Activated naive CD8-positive, alpha-beta T cell treated with anti-CD3 and anti-CD28 coated beads, Interleukin-2, amount 50 U/mL, for 16 hours (primary cell): ENCODE measurements around the gene PLXDC2.

Source experiments
- DNase-seq: peaks from one replicate; pipeline ENCODE4 v3.0.0-alpha.2; 2020; ENCODE audit warnings: low read depth, low spot score

Gene PLXDC2

DNA sequence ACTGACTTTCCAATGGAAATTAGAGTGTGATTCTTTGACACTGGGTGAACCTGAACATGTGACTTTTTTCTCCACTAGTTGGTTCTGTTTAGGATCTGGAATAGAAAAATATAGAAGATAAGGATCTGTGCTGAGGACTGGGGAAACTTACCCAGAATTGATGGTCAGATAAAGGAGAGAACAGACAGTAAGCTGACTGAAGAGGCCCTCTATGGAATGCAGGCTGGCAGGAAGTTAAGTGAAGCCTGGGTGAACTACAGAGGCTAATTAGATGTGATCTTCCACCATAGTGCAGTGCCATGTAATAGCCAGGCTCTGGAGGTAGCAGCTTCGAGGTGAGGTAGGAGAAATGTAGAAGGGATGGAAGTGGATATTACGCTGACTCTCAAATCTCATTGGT, 455.3 kb downstream of the PLXDC2 start:
- DNase-seq, result no peak

DNA sequence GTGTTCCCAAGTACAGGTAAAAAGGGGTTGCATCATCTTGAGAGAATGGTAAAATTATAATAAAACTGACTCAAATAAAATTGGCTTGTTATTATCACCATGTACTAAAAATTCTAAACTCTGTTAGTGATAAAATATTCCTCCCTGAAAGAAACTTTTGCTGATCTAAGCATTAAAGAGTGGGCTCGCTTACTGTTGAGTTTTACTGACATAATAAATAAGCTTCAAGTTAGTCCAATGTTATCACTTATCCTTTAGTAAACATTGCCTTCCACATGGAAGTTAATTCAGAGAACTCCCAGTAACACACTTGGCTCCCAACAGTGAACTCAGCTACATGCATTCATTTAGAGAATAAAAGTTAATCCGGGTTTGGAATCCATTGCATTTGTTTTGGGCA, 456.4 kb downstream of the PLXDC2 start:
- DNase-seq, result no peak

DNA sequence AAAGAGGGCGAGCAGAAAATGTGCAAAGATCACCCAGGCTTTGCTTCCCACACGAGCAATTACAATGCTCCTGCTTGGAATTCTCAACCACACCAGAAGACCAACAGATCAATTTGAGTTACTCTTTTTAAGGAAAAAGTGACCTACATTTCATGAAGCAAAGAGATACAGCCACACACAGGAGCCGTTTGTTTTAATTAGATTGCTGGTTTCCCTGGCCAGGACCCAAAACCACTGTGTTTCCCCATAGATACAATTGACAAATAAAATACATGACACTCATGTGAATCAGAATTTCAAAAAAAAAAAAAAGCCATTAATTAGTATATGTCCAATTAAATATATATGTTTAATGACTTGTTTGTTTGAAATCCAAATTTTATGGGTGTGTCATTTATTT, 458.3 kb downstream of the PLXDC2 start:
- no peak for DNase-seq

DNA sequence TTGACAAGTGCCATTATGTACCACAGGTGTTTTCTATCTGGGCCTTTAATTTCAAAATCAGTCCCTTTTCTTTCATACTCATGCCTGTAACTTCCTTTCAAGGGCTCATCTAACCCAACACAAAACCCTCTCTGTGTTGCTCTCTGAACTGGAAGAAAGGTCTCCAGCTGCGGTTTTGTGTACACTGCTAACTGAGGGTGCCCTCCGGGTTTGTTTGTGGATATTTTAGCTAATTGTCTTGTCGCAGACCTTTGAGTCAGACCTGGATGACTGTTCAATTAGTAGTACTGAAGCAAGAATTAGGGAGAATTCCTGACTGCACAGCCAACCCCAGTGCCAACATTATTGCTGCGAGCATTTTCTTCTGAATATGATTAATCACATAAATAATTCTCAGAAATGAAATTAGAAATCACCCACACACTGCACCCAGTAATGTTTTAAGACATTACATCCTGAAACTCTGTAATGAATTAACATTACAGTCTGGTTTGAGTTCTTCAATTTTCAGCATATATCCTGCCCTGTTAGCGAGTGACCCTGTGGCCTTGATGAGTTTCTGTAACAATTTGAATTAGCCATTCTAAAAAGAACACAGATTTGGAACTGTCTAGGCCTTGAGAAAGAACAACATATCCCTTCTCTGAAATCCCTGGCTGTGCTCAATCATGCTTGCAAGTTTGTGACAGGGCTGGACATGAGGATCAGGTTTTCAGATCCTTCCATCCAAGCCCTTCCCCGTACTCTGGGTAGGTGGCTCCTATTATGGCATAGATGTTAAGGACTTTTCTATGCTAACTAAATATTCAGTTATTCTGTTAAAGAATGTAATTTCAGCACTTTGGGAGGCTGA, 460.1 kb downstream of the PLXDC2 start:
- DNase-seq, result no peak

DNA sequence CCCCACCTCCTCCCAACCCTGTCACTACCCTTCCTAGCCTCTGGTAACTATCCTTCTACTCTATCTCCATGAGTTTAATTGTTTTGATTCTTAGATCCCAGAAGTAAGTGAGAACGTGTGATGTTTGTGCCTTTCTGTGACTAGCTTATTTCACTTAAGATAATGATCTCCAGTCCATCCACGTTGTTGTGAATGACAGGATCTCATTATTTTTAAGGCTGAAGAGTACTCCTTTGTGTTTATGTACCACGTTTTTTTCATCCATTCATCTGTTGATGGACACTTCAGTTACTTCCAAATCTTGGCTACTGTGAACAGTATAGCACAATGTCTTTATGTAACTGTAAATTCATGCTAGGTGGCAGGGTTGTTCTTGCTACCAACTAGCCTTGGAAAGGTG, 461.6 kb downstream of the PLXDC2 start:
- DNase-seq, result no peak

DNA sequence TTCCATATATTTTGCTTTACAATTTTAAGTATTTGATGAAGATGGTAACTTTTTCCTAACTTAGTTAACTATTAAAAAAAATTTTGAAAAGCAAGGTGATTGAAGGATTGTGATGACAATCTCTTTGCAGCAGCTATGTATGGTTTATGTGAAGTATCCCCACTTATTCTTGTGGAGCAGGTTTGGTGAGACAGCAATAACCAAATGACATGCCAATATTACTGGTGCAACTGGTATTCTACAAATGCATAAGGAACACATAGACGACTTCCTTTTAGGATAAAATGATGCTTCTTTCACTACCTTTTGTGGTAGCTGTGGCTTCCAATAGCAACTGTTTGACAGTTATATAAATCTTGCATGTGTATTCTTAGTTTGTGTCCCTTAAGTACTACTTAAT, 465.3 kb downstream of the PLXDC2 start:
- DNase-seq, result no peak

DNA sequence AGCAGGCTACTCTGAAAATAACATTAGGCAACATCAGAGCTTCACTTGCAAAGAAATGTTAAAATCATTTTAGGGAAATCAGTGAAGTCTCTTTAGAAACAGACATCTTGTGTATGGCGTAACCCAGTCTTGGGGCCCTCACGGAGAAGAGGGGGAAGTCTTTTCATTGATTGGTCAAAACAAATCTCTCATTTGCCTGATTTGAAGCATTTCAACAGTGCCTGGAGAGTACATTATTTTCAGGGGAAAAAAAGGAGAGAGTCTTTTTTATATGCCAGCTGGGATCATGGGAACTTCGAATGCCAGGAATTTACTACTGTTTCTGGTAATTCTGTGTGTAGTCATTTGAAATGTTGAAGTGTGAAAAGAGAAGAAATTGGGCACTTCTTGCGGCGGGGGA, 471.4 kb downstream of the PLXDC2 start:
- DNase-seq, result no peak

DNA sequence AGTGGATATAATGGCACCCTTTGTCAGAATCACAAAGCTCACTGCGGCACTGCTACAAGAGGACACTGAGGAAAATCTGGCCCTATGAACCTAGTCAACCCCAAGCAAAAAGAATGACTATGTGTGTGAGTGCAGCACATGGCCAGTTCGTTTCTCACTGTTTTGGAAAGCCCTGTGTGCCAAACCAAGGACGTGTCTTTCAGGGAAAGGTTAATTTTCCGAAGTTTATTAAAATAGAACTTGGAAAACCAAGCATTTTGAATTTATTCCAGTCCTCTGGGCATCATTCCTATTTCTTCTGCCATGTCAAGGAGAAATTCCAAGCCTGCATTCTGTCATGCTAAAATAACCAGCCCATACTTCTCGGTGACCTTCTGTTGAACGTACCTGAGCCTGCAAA, 471.8 kb downstream of the PLXDC2 start:
- DNase-seq, result no peak

DNA sequence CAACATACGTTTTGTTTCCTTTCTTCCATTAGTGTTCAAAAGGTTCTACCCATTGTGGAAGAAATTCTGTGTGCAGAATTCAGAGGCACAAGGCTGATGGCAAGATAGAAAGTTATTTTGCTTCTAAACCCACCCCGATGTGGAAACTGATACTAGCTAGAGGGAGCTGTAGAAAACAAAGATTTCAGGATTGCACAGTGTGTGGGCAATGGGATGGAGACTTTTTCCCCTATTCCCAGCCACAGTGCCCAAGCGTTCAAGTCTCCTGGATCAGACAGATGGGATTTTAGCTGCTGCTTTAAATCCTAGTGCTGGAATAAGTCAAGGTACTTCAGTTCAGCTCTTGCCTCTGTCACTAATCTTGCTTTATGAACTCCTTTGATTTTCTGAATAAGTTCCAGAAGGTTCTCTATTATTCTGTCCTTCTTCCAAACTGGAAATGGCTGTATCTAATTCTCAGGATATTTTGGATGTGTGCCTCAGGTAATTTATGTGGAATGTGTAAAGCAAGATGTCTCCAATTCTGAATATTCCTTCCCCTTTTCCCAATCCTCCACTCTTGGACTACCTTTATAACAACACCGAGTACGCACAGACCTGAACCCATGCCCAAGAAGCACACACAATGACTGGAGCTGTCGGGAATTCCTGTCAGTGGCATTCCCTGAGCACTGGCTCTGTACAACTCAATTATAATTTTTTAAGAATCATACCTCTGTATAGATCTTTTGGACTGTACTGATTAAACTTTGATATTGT, 473.0 kb downstream of the PLXDC2 start:
- DNase-seq, result no peak

DNA sequence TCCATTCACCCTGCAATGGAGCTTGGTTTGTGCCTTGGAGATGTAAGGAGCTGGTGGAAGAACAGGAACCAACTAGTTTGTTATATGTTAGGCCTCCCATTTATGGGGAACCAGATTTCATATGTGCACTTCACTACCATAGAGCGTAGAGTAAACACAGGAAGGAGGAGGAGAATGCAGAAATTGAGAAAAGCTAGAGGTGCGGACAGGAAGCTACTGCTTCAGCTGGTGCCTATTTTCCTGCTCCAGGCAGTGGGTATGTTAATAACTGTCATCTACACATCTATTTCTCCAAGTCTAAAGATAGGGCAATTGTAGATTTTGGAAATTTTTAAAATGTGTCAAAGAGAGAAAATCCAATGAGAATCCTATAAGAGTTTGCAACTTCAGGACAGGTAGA, 482.2 kb downstream of the PLXDC2 start:
- DNase-seq, result no peak

DNA sequence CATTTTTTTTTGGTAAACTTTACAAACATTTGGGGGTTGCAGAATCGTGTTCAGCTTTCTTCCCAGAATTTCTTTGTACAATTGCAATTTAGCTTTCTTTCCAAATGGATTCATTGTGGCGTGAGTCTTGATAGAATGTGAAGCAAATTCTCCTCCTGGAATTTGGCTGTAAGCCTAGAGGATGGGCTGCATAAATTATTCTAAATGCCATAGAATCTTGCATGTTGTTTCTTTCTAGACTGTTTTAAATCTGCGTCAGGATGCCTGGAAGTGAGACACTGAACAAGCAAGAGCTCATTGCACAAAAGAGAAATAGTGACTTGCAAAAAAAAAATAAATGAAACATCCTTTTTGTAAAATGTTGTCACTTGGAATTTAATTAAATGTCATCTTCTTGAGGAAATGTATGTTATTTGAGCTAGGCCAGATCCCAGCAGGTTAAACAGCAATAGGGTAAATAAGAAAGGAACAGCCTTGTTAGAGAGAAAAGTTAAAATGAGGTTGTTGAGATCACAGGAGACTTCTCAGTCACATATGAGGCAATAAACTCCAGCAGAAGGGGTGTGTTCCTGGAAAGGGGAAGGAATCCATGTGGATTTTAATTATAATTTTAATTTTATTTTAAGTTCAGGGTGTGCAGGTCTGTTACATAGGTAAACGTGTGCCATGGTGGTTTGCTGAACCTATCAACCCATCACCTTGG, 483.0 kb downstream of the PLXDC2 start:
- no peak for DNase-seq

DNA sequence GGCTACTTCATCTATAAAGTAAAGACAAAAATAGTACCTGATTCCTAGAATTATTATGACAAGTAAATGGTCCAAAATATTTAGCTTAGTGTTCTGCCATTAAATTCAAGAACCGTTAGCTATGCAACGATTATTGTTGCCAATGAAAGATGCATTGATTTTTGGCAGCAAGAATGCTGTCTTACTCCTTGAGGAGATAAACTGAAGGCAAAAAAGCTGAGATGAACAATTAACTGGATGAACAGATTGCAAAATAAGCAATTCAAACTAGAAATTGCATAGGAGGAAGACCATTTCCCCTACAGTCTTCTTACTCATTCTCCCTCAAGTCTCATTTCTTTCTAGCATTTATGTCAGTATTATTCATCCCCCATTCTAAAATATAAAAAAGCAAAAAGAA, 484.5 kb downstream of the PLXDC2 start:
- DNase-seq, result no peak

DNA sequence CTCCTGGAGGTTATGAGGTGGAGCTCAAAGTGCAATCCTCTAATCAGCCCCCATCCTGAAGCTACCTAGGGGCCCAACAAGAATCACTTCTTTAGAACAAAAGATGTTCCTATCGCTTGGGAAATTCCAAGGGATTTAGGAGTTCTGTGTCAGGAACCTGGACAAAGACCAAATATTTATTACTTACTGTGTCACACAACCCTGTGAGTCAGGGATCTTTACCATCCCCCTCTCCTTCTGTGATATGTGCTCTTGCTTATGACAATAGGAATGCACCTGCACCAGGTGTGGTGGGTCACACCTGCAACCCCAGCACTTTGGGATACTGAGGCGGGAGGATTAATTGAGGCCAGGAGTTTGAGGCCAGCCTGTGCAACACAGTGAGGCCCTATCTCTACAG, 485.8 kb downstream of the PLXDC2 start:
- DNase-seq, result no peak

DNA sequence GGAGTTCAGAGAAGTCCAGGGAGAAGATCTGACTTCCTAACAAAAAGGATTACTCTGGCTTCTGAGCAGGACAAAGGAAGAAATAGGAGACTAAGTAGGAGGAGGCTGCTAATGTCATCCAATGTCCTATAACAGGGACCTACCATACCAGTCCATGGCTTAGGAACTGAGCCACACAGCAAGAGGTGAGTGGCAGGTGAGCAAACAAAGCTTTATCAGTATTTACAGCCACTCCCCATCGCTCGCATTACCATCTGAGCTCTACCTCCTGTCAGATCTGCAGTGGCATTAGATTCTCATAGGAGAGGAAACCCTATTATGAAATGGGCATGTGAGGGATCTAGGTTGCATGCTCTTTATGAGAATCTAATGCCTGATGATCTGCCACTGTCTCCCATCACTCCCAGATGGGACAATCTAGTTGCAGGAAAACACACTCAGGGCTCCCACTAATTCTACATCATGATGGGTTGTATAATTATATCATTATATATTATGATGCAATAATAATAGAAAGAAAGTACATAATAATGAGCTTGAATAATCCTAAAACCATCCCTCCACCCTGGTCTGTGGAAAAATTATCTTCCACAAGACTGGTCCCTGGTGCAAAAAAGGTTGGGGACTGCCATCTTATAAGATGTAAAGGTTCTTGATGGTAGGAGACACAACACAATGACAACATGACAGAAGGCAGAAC, 487.4 kb downstream of the PLXDC2 start:
- no peak for DNase-seq

DNA sequence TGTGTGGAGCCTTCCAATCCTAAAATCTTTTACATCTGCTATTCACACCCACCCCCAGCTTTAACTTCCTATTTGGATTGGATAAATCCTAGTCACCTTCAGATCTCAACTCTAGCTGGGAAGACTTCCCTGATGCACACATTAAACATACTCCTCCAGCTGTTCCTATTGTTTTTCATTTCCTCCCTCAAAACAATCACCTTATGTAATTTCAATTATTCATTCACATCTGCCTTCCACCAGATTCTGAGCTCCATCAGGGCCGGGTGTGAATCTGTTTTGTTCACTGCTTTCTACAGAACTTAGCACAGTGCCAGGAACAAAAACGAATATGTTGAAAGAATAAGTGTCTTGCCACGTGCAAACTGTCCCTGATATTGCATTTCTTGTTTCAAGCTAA, 497.4 kb downstream of the PLXDC2 start:
- DNase-seq, result no peak

DNA sequence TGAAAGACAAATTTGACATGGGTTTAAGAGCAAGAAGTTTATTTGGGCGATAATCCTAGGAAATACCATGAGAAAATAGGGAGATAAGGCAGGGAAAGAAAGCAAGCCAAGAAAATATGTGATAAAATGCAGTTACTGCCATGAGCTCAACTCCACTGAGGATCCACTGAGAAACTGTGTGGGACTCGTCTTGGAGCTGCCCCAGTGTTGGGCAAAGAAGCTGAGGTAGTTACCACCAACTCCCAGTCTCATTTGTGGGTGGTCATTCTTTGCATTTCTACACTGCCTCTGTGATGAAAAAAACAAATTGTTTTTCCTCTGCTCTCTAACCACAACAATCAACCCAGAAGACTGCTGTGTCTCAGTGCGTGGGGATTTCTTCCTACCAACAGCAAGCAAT, 498.2 kb downstream of the PLXDC2 start:
- no peak for DNase-seq

DNA sequence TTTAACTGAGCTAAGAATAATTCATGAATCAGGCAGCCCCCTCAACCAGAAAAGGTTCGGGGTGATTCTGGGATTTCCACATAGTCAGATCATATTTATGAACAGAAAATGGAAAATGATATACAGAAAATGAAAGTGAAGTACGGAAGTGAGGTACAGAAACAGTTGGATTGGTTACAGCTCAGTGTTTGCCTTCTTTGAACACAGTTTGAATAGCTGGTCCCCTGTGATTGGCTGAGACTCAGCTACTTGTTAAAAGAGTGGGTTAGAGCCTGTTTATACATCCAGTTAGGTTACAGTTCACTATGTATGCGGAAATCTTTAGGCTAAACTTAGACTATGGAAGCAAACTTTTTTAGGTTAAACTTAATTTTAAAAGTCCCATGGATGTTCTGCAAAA, 511.7 kb downstream of the PLXDC2 start:
- no peak for DNase-seq

DNA sequence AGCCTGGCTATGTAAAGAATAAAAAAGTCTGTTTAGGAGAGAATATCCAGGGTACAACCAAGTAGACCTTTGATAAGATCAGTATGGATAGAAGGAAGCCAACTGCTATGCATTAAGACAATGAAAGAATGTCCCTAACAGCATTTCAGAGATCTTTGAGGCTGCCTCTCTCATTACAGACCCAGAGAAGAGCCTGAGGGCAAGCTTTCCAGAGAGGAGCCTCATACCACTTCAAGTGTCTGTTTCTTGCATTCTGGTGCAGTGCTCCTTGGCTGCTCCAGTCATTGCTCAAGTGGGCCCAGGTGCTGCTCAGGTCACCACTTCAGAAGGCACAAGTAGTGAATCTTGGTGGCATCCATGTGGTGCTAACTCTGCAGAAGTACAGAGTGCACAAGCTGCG, 514.0 kb downstream of the PLXDC2 start:
- no peak for DNase-seq

DNA sequence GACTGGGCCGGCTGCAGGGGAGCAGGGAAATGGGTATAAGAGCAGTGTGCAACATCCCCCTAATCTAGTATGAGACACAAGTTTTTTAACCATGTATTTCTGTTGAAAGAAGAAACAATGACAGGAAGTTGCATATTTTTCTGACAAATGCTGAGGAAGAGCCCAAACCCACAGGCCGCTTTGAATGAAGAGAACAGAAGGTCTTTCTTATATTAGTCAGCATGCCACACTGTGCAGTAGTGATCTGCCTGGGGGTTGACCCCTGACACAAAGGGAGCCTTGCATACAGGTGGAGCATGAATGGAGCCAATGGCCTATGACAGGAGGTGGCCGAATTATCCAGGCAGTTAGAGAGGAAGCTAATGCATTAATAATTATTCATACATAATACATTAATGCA, 518.3 kb downstream of the PLXDC2 start:
- no peak for DNase-seq
